Prostate gland (tissue), 2 donors: ENCODE data around the gene DMRTB1. TPM values are rescaled to one million over a fixed set of nuclear protein-coding genes. Genes with fewer than 3 reads are reported as not detected.

Source experiments
- DNase-seq: peaks from one replicate; pipeline ENCODE4 v3.0.0-alpha.2; 2019; ENCODE audit warnings: low spot score
- H3K27ac ChIP-seq, 2 donors: fragments of 200-600 bp; sonication (generic); 2 replicates each; pipeline ENCODE4 v1.5.1; 2017 to 2019
- H3K27me3 ChIP-seq: fragments of 200-600 bp; sonication (generic); replicated peaks from 2 replicates; pipeline ENCODE4 v1.5.1; 2019; ENCODE audit not compliant: insufficient read depth
- H3K36me3 ChIP-seq, 2 donors: fragments of 200-600 bp; sonication (generic); 1 replicate in 1 of 2; 2 replicates in 1 of 2; pipeline versions ENCODE4 v1.5.1 to v1.8.1; 2017 to 2019
- H3K4me1 ChIP-seq: fragments of 200-600 bp; sonication (generic); replicated peaks from 2 replicates; pipeline ENCODE4 v1.5.1; 2019
- H3K4me3 ChIP-seq, 2 donors: fragments of 200-600 bp; sonication (generic); 2 replicates each; pipeline ENCODE4 v1.5.1; 2017 to 2019
- H3K9me3 ChIP-seq: fragments of 200-600 bp; sonication (generic); 2 replicates; pipeline ENCODE4 v1.5.1; 2017
- POLR2A ChIP-seq: fragments of 450-650 bp; IDR thresholded peaks from one replicate; pipeline ENCODE4 v1.6.1; 2016; ENCODE audit warnings: antibody characterized with exemption, mild to moderate bottlenecking
- POLR2AphosphoS5 ChIP-seq: sonication (generic); formaldehyde crosslinking; IDR thresholded peaks from one replicate; pipeline ENCODE4 v1.6.1; 2017; ENCODE audit warnings: antibody characterized with exemption
- WGBS: methylation state at CpG from one replicate; pipeline ENCODE4 v1.1.5; 2018; 5-methylcytosine and 5-hydroxymethylcytosine counted together
- intact Hi-C: fragments of 100-400 bp; cut with DNase I; formaldehyde crosslinking; loops from one replicate; pipeline ENCODE4 v1.14.2; 2022
- total RNA-seq, 2 donors: library from RNA; depleted of rRNA; stranded (reverse); fragments of >200 nt; gene quantifications; one replicate each; pipeline ENCODE4 v1.1.0, GENCODE V29; 2016
- TF ChIP-seq, protein P1 (sequence below), 4 experiments: fragments of 200-600 bp in 2 of 4; fragments of 450-650 bp in 2 of 4; sonication (generic) in 2 of 4; IDR thresholded peaks; 1 replicate in 3 of 4; 2 replicates in 1 of 4; pipeline ENCODE4 v1.5.1; 2016 to 2019; ENCODE audit warnings: antibody characterized with exemption in 4 of 4, mild to moderate bottlenecking in 2 of 4, moderate library complexity in 2 of 4

The DMRTB1 gene
- total RNA-seq, 2 donors from 2014 or later = 14.3 TPM; not detected in 1

GRCh38 chr1:53415432-53415831 is 43.8 kb upstream of the DMRTB1 start:
- Histone ChIP-seq H3K36me3 (no peaks in the 10 kb centered on the region), H3K27ac (no peak overlapping the region), H3K27me3 (no peaks in the 10 kb centered on the region), H3K4me1 (no peaks in the 10 kb centered on the region), H3K4me3 (no peak overlapping the region), H3K9me3 (no peaks in the 10 kb centered on the region)
- WGBS = 93% methylated on average over 12 of the region's 12 CpGs
- intact Hi-C loops = no loop called here
- TF ChIP-seq, protein P1, sequence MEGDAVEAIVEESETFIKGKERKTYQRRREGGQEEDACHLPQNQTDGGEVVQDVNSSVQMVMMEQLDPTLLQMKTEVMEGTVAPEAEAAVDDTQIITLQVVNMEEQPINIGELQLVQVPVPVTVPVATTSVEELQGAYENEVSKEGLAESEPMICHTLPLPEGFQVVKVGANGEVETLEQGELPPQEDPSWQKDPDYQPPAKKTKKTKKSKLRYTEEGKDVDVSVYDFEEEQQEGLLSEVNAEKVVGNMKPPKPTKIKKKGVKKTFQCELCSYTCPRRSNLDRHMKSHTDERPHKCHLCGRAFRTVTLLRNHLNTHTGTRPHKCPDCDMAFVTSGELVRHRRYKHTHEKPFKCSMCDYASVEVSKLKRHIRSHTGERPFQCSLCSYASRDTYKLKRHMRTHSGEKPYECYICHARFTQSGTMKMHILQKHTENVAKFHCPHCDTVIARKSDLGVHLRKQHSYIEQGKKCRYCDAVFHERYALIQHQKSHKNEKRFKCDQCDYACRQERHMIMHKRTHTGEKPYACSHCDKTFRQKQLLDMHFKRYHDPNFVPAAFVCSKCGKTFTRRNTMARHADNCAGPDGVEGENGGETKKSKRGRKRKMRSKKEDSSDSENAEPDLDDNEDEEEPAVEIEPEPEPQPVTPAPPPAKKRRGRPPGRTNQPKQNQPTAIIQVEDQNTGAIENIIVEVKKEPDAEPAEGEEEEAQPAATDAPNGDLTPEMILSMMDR (IDR thresholded peaks at IDR 0.05) = no peak
- TF ChIP-seq POLR2A = no peak
- no peak for TF ChIP-seq POLR2AphosphoS5
- DNase-seq = no peak

DNA sequence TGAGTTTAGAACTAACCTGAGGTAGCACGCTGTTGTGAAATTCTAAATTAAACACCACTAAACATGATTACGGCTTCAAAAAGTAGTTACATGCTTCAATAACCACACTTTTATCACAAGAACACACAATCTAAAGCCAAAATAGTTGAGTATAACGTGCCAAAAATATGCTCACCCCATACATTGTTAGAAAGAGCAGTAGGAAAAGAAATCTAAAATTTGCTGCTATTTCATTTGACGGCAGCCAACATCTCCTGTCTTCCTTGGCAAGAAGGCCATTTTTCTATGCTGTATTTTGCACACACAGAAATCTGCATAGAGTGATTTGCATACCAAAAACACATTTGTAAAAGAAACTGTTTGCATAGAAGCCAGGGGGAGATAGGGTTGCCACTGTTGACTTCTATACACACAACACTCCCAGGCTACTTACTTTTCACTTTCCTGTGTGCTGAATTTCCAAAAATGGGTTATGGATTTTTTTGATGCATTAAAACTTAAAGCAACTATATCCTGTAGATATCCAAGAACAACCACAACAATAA is 42.9 kb upstream of the DMRTB1 start:
- Histone ChIP-seq H3K9me3 (no peaks in the 10 kb centered on the region), H3K4me3 (no peak overlapping the region), H3K36me3 (no peaks in the 10 kb centered on the region)

GRCh38 chr1:53417074-53417511 is 42.1 kb upstream of the DMRTB1 start:
- Histone ChIP-seq H3K4me3 (no peak overlapping the region), H3K9me3 (no peaks in the 10 kb centered on the region), H3K27ac (no peak overlapping the region), H3K36me3 (no peaks in the 10 kb centered on the region), H3K4me1 (no peaks in the 10 kb centered on the region), H3K27me3 (no peaks in the 10 kb centered on the region)
- TF ChIP-seq POLR2A (no peak), POLR2AphosphoS5 (no peak)
- TF ChIP-seq, protein P1 (IDR thresholded peaks at IDR 0.05) = no peak
- 33% methylated on average over 9 of the region's 9 CpGs for WGBS
- intact Hi-C loops = no loop called here
- no peak for DNase-seq

More for the DNA sequence above, 42.9 kb upstream of the DMRTB1 start:
- DNase-seq = no peak
- no peak for TF ChIP-seq POLR2AphosphoS5
- TF ChIP-seq, protein P1 (IDR thresholded peaks at IDR 0.05) = no peak
- no peak for TF ChIP-seq POLR2A
- Histone ChIP-seq H3K27ac (no peak overlapping the region), H3K4me1 (no peaks in the 10 kb centered on the region), H3K27me3 (no peaks in the 10 kb centered on the region)
- intact Hi-C loops = no loop called here
- 67% methylated on average over 4 of the region's 4 CpGs for WGBS

DNA sequence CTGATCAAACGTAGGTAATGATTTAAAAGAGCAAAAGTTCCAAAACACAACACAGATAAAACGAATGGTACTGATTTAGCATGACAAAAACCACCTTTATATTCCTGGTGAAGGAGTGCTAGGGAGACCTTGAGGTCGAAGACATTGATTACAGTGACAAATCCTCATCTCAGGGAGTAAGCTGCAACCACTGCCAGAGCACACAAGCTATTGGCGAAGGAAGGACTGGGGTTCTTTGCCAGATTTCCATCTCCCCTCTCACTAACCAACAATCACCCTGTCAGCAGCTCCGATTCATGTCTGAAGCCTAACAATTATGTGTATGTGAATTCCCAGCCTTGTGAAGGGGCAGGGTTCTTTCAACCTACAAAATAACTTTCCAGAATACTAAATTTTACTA is 40.2 kb upstream of the DMRTB1 start:
- WGBS = 46% methylated on average over 5 of the region's 5 CpGs
- no peaks in the 10 kb centered on the region for H3K27me3 ChIP-seq
- no peaks in the 10 kb centered on the region for H3K9me3 ChIP-seq
- intact Hi-C loops = no loop called here
- no peak overlapping the region for H3K4me3 ChIP-seq
- no peak for DNase-seq
- TF ChIP-seq POLR2AphosphoS5 (no peak), POLR2A (no peak)
- TF ChIP-seq, protein P1 (IDR thresholded peaks at IDR 0.05) = no peak
- no peaks in the 10 kb centered on the region for H3K36me3 ChIP-seq
- no peaks in the 10 kb centered on the region for H3K4me1 ChIP-seq
- no peak overlapping the region for H3K27ac ChIP-seq

DNA sequence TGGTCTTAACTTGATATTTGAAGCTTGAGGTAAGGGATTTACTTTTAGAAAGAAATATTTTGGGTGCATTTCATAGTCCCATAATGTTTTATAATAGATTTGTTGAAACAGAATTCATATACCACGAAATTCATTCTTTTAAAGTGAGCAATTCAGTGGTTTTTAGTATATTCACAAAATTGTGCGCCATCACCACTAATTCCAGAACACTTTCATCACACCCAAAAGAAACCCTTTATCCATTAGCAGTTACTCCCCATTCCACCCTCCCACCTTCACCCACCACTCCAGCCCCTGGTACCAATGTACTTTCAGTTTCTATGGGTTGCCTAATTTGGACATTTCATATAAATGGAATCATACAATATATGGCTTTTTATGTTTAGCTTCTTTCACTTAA is 38.9 kb upstream of the DMRTB1 start:
- Histone ChIP-seq H3K36me3 (no peaks in the 10 kb centered on the region), H3K4me3 (no peak overlapping the region), H3K27me3 (no peaks in the 10 kb centered on the region), H3K9me3 (no peaks in the 10 kb centered on the region), H3K4me1 (no peaks in the 10 kb centered on the region), H3K27ac (no peak overlapping the region)
- intact Hi-C loops = no loop called here
- no peak for DNase-seq
- WGBS = 93% methylated on average over 2 of the region's 2 CpGs
- TF ChIP-seq POLR2A = no peak
- TF ChIP-seq, protein P1 (IDR thresholded peaks at IDR 0.05) = no peak
- TF ChIP-seq POLR2AphosphoS5 = no peak
